Measurements from ENCODE around the gene KRTAP9-3.
"Not testable (repeated sequence)": the region's sequence is repeated elsewhere in the genome, so short reads cannot be mapped to it uniquely, and the experiment has no call there.

KRTAP9-3 gene

GRCh38 chr17:41232399-41233105 is at the start of gene KRTAP9-3:
Gene KRTAP9-3 (plus strand): TSS chr17:41232449. CDS start chr17:41232502, 53 bp downstream.
- not testable (repeated sequence) for FAIRE-seq

GRCh38 chr17:41184480-41184961 is 47.7 kb upstream of the KRTAP9-3 start, which contains the start of gene KRTAP4-1:
Gene KRTAP4-1 (minus strand): TSS chr17:41184911. CDS start chr17:41184854, 57 bp downstream.
- no peak for FAIRE-seq

GRCh38 chr17:41185001-41185400 is 47.2 kb upstream of the KRTAP9-3 start:
- no peak for FAIRE-seq

- no peak for FAIRE-seq
These were observed 45.4 kb upstream of the KRTAP9-3 start for GRCh38 chr17:41186872-41187271.

GRCh38 chr17:41189837-41190318 is 42.4 kb upstream of the KRTAP9-3 start, which contains the start of gene KRTAP9-1:
Gene KRTAP9-1 (plus strand): TSS chr17:41189887. CDS start chr17:41189887, 0 bp downstream.
- not testable (repeated sequence) for FAIRE-seq

GRCh38 chr17:41190328-41190727 is 41.9 kb upstream of the KRTAP9-3 start:
- FAIRE-seq: no peak

- FAIRE-seq: no peak
These were observed 36.2 kb upstream of the KRTAP9-3 start for GRCh38 chr17:41196068-41196467.

- FAIRE-seq: no peak
These were observed 32.7 kb upstream of the KRTAP9-3 start for GRCh38 chr17:41199421-41200078.

- FAIRE-seq: no peak
These were observed 20.3 kb upstream of the KRTAP9-3 start for GRCh38 chr17:41211845-41212466.

- no peak for FAIRE-seq
These were observed 19.6 kb upstream of the KRTAP9-3 start for GRCh38 chr17:41212524-41213169.

- no peak for FAIRE-seq
These were observed 16.6 kb upstream of the KRTAP9-3 start for GRCh38 chr17:41215681-41216080.

- no peak for FAIRE-seq
These were observed 8.4 kb upstream of the KRTAP9-3 start for GRCh38 chr17:41223821-41224220.

- FAIRE-seq: no peak
These were observed 6.2 kb upstream of the KRTAP9-3 start for GRCh38 chr17:41226051-41226450.

- FAIRE-seq: not testable (repeated sequence)
These were observed 5.6 kb upstream of the KRTAP9-3 start, which contains the start of gene KRTAP9-2 for GRCh38 chr17:41226598-41227095. Gene KRTAP9-2 (plus strand): TSS chr17:41226648. CDS start chr17:41226655, 7 bp downstream.

GRCh38 chr17:41230094-41230493 is 2.2 kb upstream of the KRTAP9-3 start:
- no peak for FAIRE-seq

GRCh38 chr17:41231731-41232130 is 518 bp upstream of the KRTAP9-3 start:
- no peak for FAIRE-seq

- not testable (repeated sequence) for FAIRE-seq
These were observed 4.9 kb downstream of the KRTAP9-3 start for GRCh38 chr17:41237116-41237515.

- not testable (repeated sequence) for FAIRE-seq
These were observed 5.7 kb downstream of the KRTAP9-3 start, which contains the start of gene KRTAP9-8 for GRCh38 chr17:41237949-41238437. Gene KRTAP9-8 (plus strand): TSS chr17:41237999. CDS start chr17:41238052, 53 bp downstream.

- FAIRE-seq: not testable (repeated sequence)
These were observed 14.9 kb downstream of the KRTAP9-3 start for GRCh38 chr17:41246995-41247787.

GRCh38 chr17:41249637-41250240 is 17.5 kb downstream of the KRTAP9-3 start, which contains the start of gene KRTAP9-4:
Gene KRTAP9-4 (plus strand): TSS chr17:41249687. CDS start chr17:41249721, 34 bp downstream.
- not testable (repeated sequence) for FAIRE-seq

GRCh38 chr17:41251261-41251660 is 19.0 kb downstream of the KRTAP9-3 start:
- FAIRE-seq: no peak

Data from A204.1 (cell line).